Endothelial cell of umbilical vein (primary cell): ENCODE data around the gene TMEM178B. TPM values are rescaled to one million over a fixed set of nuclear protein-coding genes. Genes with fewer than 3 reads are reported as not detected.

Experiments used
- BruUV-seq: library from RNA; stranded (reverse); fragments of 400-500 nt; replicated peaks from 2 replicates; lab custom pipeline; 2021; lab: Mats Ljungman, UMichigan
- CTCF ChIA-PET: fragments of 300-600, 350-600 bp; sonication (Branson Sonifier 250); formaldehyde crosslinking; loops from one replicate; lab custom pipeline; 2021; ENCODE audit warnings: antibody characterized with exemption, inconsistent platforms; lab: Charles Lee
- POLR2A ChIA-PET: fragments of 300-600, 350-600 bp; sonication (Branson Sonifier 250); formaldehyde crosslinking; loops from one replicate; lab custom pipeline; 2021; ENCODE audit warnings: antibody characterized with exemption, inconsistent platforms; lab: Charles Lee
- DNase-seq: peaks from one replicate; pipeline ENCODE4 v3.0.0-alpha.2; 2011; ENCODE audit warnings: low read depth, low spot score
- FAIRE-seq: peaks from 2 replicates; lab custom pipeline; 2011; peaks lifted over from hg19 to GRCh38; lab: Jason Lieb, UNC
- H2AFZ ChIP-seq: 2 replicates; pipeline ENCODE4 v1.6.0; 2012; ENCODE audit warnings: low read depth, low read length, control low read depth, inconsistent platforms
- H3K27ac ChIP-seq: 2 replicates; pipeline ENCODE4 v1.5.1; 2011; ENCODE audit warnings: low read depth, mild to moderate bottlenecking, control low read depth, low read length, moderate library complexity; ENCODE audit not compliant: insufficient read depth
- H3K27me3 ChIP-seq, 2 experiments: 2 replicates each; pipeline versions ENCODE4 v1.6.0 to v1.6.1; 2011; ENCODE audit warnings: low read length in 2 of 2, mixed read lengths in 1 of 2; ENCODE audit not compliant: control insufficient read depth in 2 of 2, insufficient read depth in 2 of 2
- H3K36me3 ChIP-seq, 2 experiments: 2 replicates in 1 of 2; 3 replicates in 1 of 2; pipeline ENCODE4 v1.5.1; 2011; ENCODE audit warnings: low read length in 2 of 2, mild to moderate bottlenecking in 1 of 2, moderate library complexity in 1 of 2; ENCODE audit not compliant: control insufficient read depth in 2 of 2, insufficient read depth in 2 of 2; ENCODE audit errors: extremely low read depth in 1 of 2
- H3K4me1 ChIP-seq: 3 replicates; pipeline ENCODE4 v1.5.1; 2011; ENCODE audit warnings: mild to moderate bottlenecking, low read length; ENCODE audit not compliant: control insufficient read depth, insufficient read depth; ENCODE audit errors: extremely low read depth
- H3K4me2 ChIP-seq: 2 replicates; pipeline ENCODE4 v1.6.1; 2011; ENCODE audit warnings: low read length, control low read depth, mixed read lengths; ENCODE audit not compliant: insufficient read depth
- H3K4me3 ChIP-seq, 3 experiments: fragments of 200-600 bp in 1 of 3; sonication (generic), shearing (Covaris generic) in 1 of 3; replicated peaks in 1 of 3; 2 replicates each; pipeline ENCODE4 v1.5.1; 2011 to 2016; ENCODE audit warnings: control low read depth in 3 of 3, low read length in 3 of 3, mild to moderate bottlenecking in 2 of 3, inconsistent platforms in 1 of 3, low read depth in 1 of 3, moderate library complexity in 1 of 3; ENCODE audit not compliant: insufficient read depth in 1 of 3
- H3K79me2 ChIP-seq: 2 replicates; pipeline ENCODE4 v1.6.0; 2012; ENCODE audit warnings: low read length, inconsistent platforms; ENCODE audit not compliant: control insufficient read depth, insufficient read depth
- H3K9ac ChIP-seq: replicated peaks from 2 replicates; pipeline ENCODE3; 2011; ENCODE audit warnings: low read length, control low read depth; ENCODE audit not compliant: insufficient read depth; ENCODE audit errors: extremely low read depth
- H3K9me1 ChIP-seq: replicated peaks from 3 replicates; pipeline ENCODE4 v1.6.0; 2011; ENCODE audit warnings: mild to moderate bottlenecking, low read length; ENCODE audit not compliant: control insufficient read depth, insufficient read depth; ENCODE audit errors: extremely low read depth
- H3K9me3 ChIP-seq: replicated peaks from 2 replicates; pipeline ENCODE4 v1.5.1; 2012; ENCODE audit warnings: low read length, inconsistent platforms; ENCODE audit not compliant: control insufficient read depth, insufficient read depth
- H4K20me1 ChIP-seq: replicated peaks from 2 replicates; pipeline ENCODE3; 2011; ENCODE audit warnings: mild to moderate bottlenecking, low read length; ENCODE audit not compliant: control insufficient read depth, insufficient read depth; ENCODE audit errors: extremely low read depth
- CTCF ChIP-seq, 2 donors: IDR thresholded peaks; 1 replicate in 1 of 2; 2 replicates in 1 of 2; pipeline ENCODE4 v1.5.1; 2011; ENCODE audit warnings: low read length in 2 of 2, mild to moderate bottlenecking in 2 of 2, moderate library complexity in 2 of 2, control low read depth in 1 of 2, inconsistent platforms in 1 of 2, low read depth in 1 of 2; ENCODE audit not compliant: insufficient read depth in 1 of 2; ENCODE audit errors: extremely low read depth in 1 of 2
- EZH2 ChIP-seq: IDR thresholded peaks from 2 replicates; pipeline ENCODE4 v1.6.1; 2012; ENCODE audit warnings: borderline replicate concordance, low read depth, mild to moderate bottlenecking, moderate library complexity, low read length, inconsistent platforms; ENCODE audit not compliant: severe bottlenecking
- FOS ChIP-seq: IDR thresholded peaks from 2 replicates; pipeline ENCODE4 v1.6.1; 2011; ENCODE audit warnings: mild to moderate bottlenecking, low read length, moderate library complexity, borderline replicate concordance; ENCODE audit not compliant: insufficient read depth
- GATA2 ChIP-seq: IDR thresholded peaks from 2 replicates; pipeline ENCODE4 v1.7.0; 2011; ENCODE audit warnings: low read depth, mild to moderate bottlenecking, moderate library complexity, mixed read lengths, low read length; ENCODE audit not compliant: insufficient read length, insufficient read depth
- JUN ChIP-seq: IDR thresholded peaks from 2 replicates; pipeline ENCODE4 v1.6.1; 2011; ENCODE audit warnings: borderline replicate concordance, low read depth; ENCODE audit not compliant: insufficient read length, insufficient read depth
- MAX ChIP-seq: IDR thresholded peaks from 2 replicates; pipeline ENCODE4 v1.6.1; 2011; ENCODE audit not compliant: insufficient read depth, insufficient read length
- MYC ChIP-seq: IDR thresholded peaks from one replicate; pipeline ENCODE4 v1.6.1; 2011; ENCODE audit warnings: mild to moderate bottlenecking, low read depth, low read length
- POLR2A ChIP-seq: IDR thresholded peaks from 2 replicates; pipeline ENCODE4 v1.6.1; 2012; ENCODE audit warnings: low read depth, mild to moderate bottlenecking, control low read depth, low read length
- POLR2AphosphoS5 ChIP-seq: IDR thresholded peaks from 2 replicates; pipeline ENCODE4 v1.6.1; 2012; ENCODE audit warnings: low read depth, mild to moderate bottlenecking, control low read depth, low read length, moderate library complexity; ENCODE audit not compliant: insufficient read depth
- dilution Hi-C: fragments of 300-500 bp; cut with MboI; formaldehyde crosslinking; loops from one replicate; pipeline ENCODE4 v1.15.0; 2019; ENCODE audit warnings: low sequenced_read_pairs; ENCODE audit not compliant: extremely low pct_ligation_motif_present
- intact Hi-C: fragments of 100-400 bp; cut with micrococcal nuclease; formaldehyde crosslinking; loops from one replicate; pipeline ENCODE4 v1.10.0; 2022
- polyA plus RNA-seq, 4 experiments: library from polyadenylated mRNA; depleted of rRNA in 3 of 4; stranded (reverse) in 3 of 4; unstranded in 1 of 4; fragments of >200 nt; gene quantifications; 2 replicates each; pipeline versions ENCODE4 v1.2.1 to v1.2.3, GENCODE V29; 2011 to 2012; ENCODE audit warnings: missing spikeins in 1 of 4
- total RNA-seq: library from RNA; stranded (reverse); gene quantifications from 2 replicates; pipeline ENCODE4 v1.2.3, GENCODE V29; 2021

TMEM178B gene
- total and polyA plus RNA-seq, 2 donors (not counting 3 experiments of a cell fraction or from before 2014, with no cell fraction given): not detected

- no peaks in the 10 kb centered on the region for H3K9me3 ChIP-seq
Measured at GRCh38 chr7:141323826-141324225, 250.0 kb downstream of the TMEM178B start.

More at GRCh38 chr7:141323826-141324225, 250.0 kb downstream of the TMEM178B start:
- DNase-seq: no peak
- Histone ChIP-seq H2AFZ (no peak overlapping the region), H4K20me1 (no peaks in the 10 kb centered on the region), H3K27ac (no peak overlapping the region), H3K9ac (no peak overlapping the region), H3K9me1 (no peaks in the 10 kb centered on the region), H3K79me2 (no peaks in the 10 kb centered on the region), H3K4me1 (no peaks in the 10 kb centered on the region), H3K27me3 (no peaks in the 10 kb centered on the region), H3K36me3 (no peaks in the 10 kb centered on the region), H3K4me2 (no peak overlapping the region), H3K4me3 (no peak overlapping the region)
- ChIA-PET CTCF (no interaction called here), POLR2A (no interaction called here)
- TF ChIP-seq FOS: no peak
- TF ChIP-seq POLR2AphosphoS5: no peak
- TF ChIP-seq JUN: no peak
- TF ChIP-seq CTCF (IDR thresholded peaks at IDR 0.05; ENCODE audit: extremely low read depth in 1 of 2, insufficient read depth in 1 of 2, low read depth in 1 of 2, low read length in 2 of 2): no peak
- TF ChIP-seq EZH2: no peak
- no peak for TF ChIP-seq MYC
- TF ChIP-seq MAX: no peak
- no peak for TF ChIP-seq POLR2A
- TF ChIP-seq GATA2: no peak
- dilution Hi-C loops: no loop called here
- intact Hi-C loops: no loop called here
- BruUV-seq: no TSS peak
- FAIRE-seq: no peak
